H1 (cell line): ENCODE measurements around the gene B9D1. TPM values are rescaled to one million over a fixed set of nuclear protein-coding genes. Genes with fewer than 3 reads are reported as not detected.

Experiments used
- CREB1 ChIP-seq: IDR thresholded peaks from 2 replicates; pipeline ENCODE4 v1.6.1; 2012; ENCODE audit warnings: inconsistent platforms
- FOSL1 ChIP-seq: IDR thresholded peaks from 2 replicates; pipeline ENCODE4 v1.6.1; 2011; ENCODE audit warnings: mild to moderate bottlenecking, low read depth, low read length, moderate library complexity; ENCODE audit not compliant: insufficient read depth
- POLR2A ChIP-seq, 2 experiments: IDR thresholded peaks; 1 replicate in 1 of 2; 2 replicates in 1 of 2; pipeline ENCODE4 v1.6.1; 2011; ENCODE audit warnings: low read depth in 2 of 2, low read length in 2 of 2, mild to moderate bottlenecking in 2 of 2; ENCODE audit errors: control extremely low read depth in 1 of 2
- RBBP5 ChIP-seq: IDR thresholded peaks from 2 replicates; pipeline ENCODE4 v1.7.1; 2012; ENCODE audit warnings: low read depth, mild to moderate bottlenecking, inconsistent platforms, low read length, moderate library complexity, borderline replicate concordance
- SUZ12 ChIP-seq: fragments of 200-600 bp; sonication (generic); IDR thresholded peaks from 2 replicates; pipeline ENCODE4 v1.6.1; 2012; ENCODE audit warnings: mild to moderate bottlenecking, inconsistent platforms, low read length, moderate library complexity, mixed read lengths
- TBP ChIP-seq: IDR thresholded peaks from 2 replicates; pipeline ENCODE4 v1.6.1; 2011; ENCODE audit warnings: low read depth, low read length, improper control_type of control experiment
- polyA plus RNA-seq, 7 experiments: library from polyadenylated mRNA; depleted of rRNA in 3 of 7; stranded (reverse) in 5 of 7; unstranded in 2 of 7; fragments of >200 nt in 5 of 7; fragments of 200-250 nt in 2 of 7; gene quantifications; 1 replicate in 5 of 7; 2 replicates in 1 of 7; 4 replicates in 1 of 7; pipeline versions ENCODE4 v1.2.1 to v1.2.3, GENCODE V29; 2011 to 2013; ENCODE audit warnings: missing spikeins in 2 of 7, mixed read lengths in 2 of 7
- total RNA-seq: library from RNA; stranded (reverse); fragmentation: NEBNext Ultra II Directional; extraction: Animal tissue kit (Norgen Biotek cat#: 25700); gene quantifications from 2 replicates; pipeline ENCODE4 v1.2.1, GENCODE V29; 2021
- TF ChIP-seq, protein P1 (sequence below): IDR thresholded peaks from 2 replicates; pipeline ENCODE4 v1.6.1; 2012; ENCODE audit warnings: inconsistent platforms

The B9D1 gene
- total and polyA plus RNA-seq, 2 of the 8 experiments (the other 6 are each of a cell fraction or from before 2014, with no cell fraction given), result 24.6 to 65.7 TPM

DNA sequence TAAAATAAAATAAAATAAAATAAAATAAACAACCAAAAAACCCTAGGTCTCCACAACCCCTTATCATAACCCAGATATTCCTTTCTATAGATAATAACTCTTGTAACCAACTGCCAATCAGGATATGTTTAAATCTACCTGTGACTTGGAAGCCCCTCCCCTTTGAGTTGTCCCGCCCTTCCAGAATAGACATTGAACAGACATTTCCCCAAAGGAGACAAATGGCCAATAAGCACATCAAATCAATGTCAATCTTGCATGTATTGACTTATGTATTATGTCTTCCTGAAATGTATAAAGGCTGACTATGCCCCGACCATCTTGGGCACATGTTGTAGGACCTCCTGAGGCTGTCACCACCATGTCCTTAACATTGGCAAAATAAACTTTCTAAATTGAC is 14.3 kb upstream of the B9D1 start (continued):
- TF ChIP-seq RBBP5 (no peak), CREB1 (no peak), SUZ12 (no peak), TBP (no peak), POLR2A (IDR thresholded peaks at IDR 0.05; ENCODE audit: control extremely low read depth in 1 of 2, low read depth in 2 of 2, low read length in 2 of 2) (no peak), FOSL1 (no peak)
- TF ChIP-seq, protein P1, sequence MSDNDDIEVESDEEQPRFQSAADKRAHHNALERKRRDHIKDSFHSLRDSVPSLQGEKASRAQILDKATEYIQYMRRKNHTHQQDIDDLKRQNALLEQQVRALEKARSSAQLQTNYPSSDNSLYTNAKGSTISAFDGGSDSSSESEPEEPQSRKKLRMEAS, result no peak
